ENCODE results near the gene AURKB.

DNA sequence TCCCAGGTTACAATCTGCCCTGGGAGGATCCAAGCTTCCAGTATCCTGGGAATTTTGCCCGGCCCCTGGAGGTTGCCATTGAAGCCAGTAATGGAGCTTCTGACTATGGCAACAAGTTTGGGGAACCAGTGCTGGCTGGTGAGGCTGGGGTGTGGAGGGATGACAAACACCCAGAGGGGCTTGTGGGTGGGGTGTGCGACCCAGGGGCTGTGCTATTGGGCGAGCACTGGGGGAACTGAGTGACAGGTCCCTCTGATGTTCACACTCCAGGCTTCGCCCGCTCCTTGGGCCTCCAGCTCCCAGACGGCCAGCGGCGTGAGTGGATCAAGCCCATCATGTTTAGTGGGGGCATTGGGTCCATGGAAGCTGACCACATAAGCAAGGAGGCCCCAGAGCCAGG, 47.4 kb upstream of the AURKB start:
- TF ChIP-seq, protein P1, sequence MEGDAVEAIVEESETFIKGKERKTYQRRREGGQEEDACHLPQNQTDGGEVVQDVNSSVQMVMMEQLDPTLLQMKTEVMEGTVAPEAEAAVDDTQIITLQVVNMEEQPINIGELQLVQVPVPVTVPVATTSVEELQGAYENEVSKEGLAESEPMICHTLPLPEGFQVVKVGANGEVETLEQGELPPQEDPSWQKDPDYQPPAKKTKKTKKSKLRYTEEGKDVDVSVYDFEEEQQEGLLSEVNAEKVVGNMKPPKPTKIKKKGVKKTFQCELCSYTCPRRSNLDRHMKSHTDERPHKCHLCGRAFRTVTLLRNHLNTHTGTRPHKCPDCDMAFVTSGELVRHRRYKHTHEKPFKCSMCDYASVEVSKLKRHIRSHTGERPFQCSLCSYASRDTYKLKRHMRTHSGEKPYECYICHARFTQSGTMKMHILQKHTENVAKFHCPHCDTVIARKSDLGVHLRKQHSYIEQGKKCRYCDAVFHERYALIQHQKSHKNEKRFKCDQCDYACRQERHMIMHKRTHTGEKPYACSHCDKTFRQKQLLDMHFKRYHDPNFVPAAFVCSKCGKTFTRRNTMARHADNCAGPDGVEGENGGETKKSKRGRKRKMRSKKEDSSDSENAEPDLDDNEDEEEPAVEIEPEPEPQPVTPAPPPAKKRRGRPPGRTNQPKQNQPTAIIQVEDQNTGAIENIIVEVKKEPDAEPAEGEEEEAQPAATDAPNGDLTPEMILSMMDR (IDR thresholded peaks at IDR 0.05; ENCODE audit: low read depth, low read length): no peak
- TF ChIP-seq EZH2phosphoT487 (IDR thresholded peaks at IDR 0.05; ENCODE audit: low read depth): no peak
